ENCODE results near the gene ST14. TPM values are rescaled to one million over a fixed set of nuclear protein-coding genes. Genes with fewer than 3 reads are reported as not detected.

ST14 gene
- total and polyA plus RNA-seq, 2 donors, result 9.5 to 13.4 TPM

- no peak overlapping the region for H3K4me3 ChIP-seq (ENCODE audit: low read depth, low read length)
- no peaks in the 10 kb centered on the region for H3K4me1 ChIP-seq (ENCODE audit: insufficient read depth)
- no peak for DNase-seq (ENCODE audit: extremely low spot score)
- WGBS, result 45% methylated on average over 4 of the region's 4 CpGs
- peaks cover 5% of the 10 kb centered on the region for H3K36me3 ChIP-seq (ENCODE audit: insufficient read depth)
- peak overlapping the region; percentile 32 for H3K27ac ChIP-seq (ENCODE audit: low read depth)
Observed at GRCh38 chr11:130124096-130124495, 35.5 kb upstream of the ST14 start.

- Histone ChIP-seq H3K27ac (ENCODE audit: low read depth) (no peak overlapping the region), H3K36me3 (ENCODE audit: insufficient read depth) (peaks cover 8% of the 10 kb centered on the region), H3K4me3 (ENCODE audit: low read depth, low read length) (no peak overlapping the region), H3K4me1 (ENCODE audit: insufficient read depth) (no peaks in the 10 kb centered on the region)
- no peak for DNase-seq (ENCODE audit: extremely low spot score)
- 73% methylated on average over 4 of the region's 4 CpGs for WGBS
Observed at GRCh38 chr11:130125638-130126037, 33.9 kb upstream of the ST14 start.

- peaks cover 10% of the 10 kb centered on the region for H3K36me3 ChIP-seq (ENCODE audit: insufficient read depth)
Observed at GRCh38 chr11:130126516-130126915, 33.1 kb upstream of the ST14 start.

GRCh38 chr11:130127509-130127908 is 32.1 kb upstream of the ST14 start:
- WGBS, result 92% methylated on average over 4 of the region's 4 CpGs
- peaks cover 10% of the 10 kb centered on the region for H3K36me3 ChIP-seq (ENCODE audit: insufficient read depth)
- H3K4me3 ChIP-seq (ENCODE audit: low read depth, low read length), result no peak overlapping the region

More at GRCh38 chr11:130126516-130126915, 33.1 kb upstream of the ST14 start:
- no peak overlapping the region for H3K4me3 ChIP-seq (ENCODE audit: low read depth, low read length)
- H3K4me1 ChIP-seq (ENCODE audit: insufficient read depth), result no peaks in the 10 kb centered on the region
- DNase-seq (ENCODE audit: extremely low spot score), result no peak
- 97% methylated on average over 5 of the region's 5 CpGs for WGBS
- no peak overlapping the region for H3K27ac ChIP-seq (ENCODE audit: low read depth)

GRCh38 chr11:130128626-130129025 is 31.0 kb upstream of the ST14 start:
- Histone ChIP-seq H3K36me3 (ENCODE audit: insufficient read depth) (peaks cover 10% of the 10 kb centered on the region), H3K27ac (ENCODE audit: low read depth) (no peak overlapping the region), H3K4me1 (ENCODE audit: insufficient read depth) (no peaks in the 10 kb centered on the region), H3K4me3 (ENCODE audit: low read depth, low read length) (no peak overlapping the region)
- 95% methylated on average over 2 of the region's 2 CpGs for WGBS
- no peak for DNase-seq (ENCODE audit: extremely low spot score)

More at GRCh38 chr11:130127509-130127908, 32.1 kb upstream of the ST14 start:
- Histone ChIP-seq H3K27ac (ENCODE audit: low read depth) (no peak overlapping the region), H3K4me1 (ENCODE audit: insufficient read depth) (no peaks in the 10 kb centered on the region)
- DNase-seq (ENCODE audit: extremely low spot score), result no peak

GRCh38 chr11:130129922-130130321 is 29.7 kb upstream of the ST14 start:
- no peaks in the 10 kb centered on the region for H3K4me1 ChIP-seq (ENCODE audit: insufficient read depth)
- H3K4me3 ChIP-seq (ENCODE audit: low read depth, low read length), result no peak overlapping the region
- no peak for DNase-seq (ENCODE audit: extremely low spot score)
- no peak overlapping the region for H3K27ac ChIP-seq (ENCODE audit: low read depth)
- 85% methylated on average over 11 of the region's 11 CpGs for WGBS
- H3K36me3 ChIP-seq (ENCODE audit: insufficient read depth), result peaks cover 10% of the 10 kb centered on the region

- 59% methylated on average over 9 of the region's 9 CpGs for WGBS
- Histone ChIP-seq H3K4me1 (ENCODE audit: insufficient read depth) (no peaks in the 10 kb centered on the region), H3K4me3 (ENCODE audit: low read depth, low read length) (no peak overlapping the region), H3K36me3 (ENCODE audit: insufficient read depth) (peaks cover 13% of the 10 kb centered on the region), H3K27ac (ENCODE audit: low read depth) (no peak overlapping the region)
- peak; percentile 62 for DNase-seq (ENCODE audit: extremely low spot score)
Observed at GRCh38 chr11:130131961-130132850, 27.4 kb upstream of the ST14 start.

- 92% methylated on average over 8 of the region's 8 CpGs for WGBS
- H3K27ac ChIP-seq (ENCODE audit: low read depth), result no peak overlapping the region
- DNase-seq (ENCODE audit: extremely low spot score), result no peak
- no peak overlapping the region for H3K4me3 ChIP-seq (ENCODE audit: low read depth, low read length)
- no peaks in the 10 kb centered on the region for H3K4me1 ChIP-seq (ENCODE audit: insufficient read depth)
- peaks cover 13% of the 10 kb centered on the region for H3K36me3 ChIP-seq (ENCODE audit: insufficient read depth)
Observed at GRCh38 chr11:130133716-130134115, 25.9 kb upstream of the ST14 start.

- no peak for DNase-seq (ENCODE audit: extremely low spot score)
- no peak overlapping the region for H3K4me3 ChIP-seq (ENCODE audit: low read depth, low read length)
- no peaks in the 10 kb centered on the region for H3K4me1 ChIP-seq (ENCODE audit: insufficient read depth)
- 70% methylated on average over 7 of the region's 7 CpGs for WGBS
- H3K27ac ChIP-seq (ENCODE audit: low read depth), result no peak overlapping the region
- peaks cover 3% of the 10 kb centered on the region for H3K36me3 ChIP-seq (ENCODE audit: insufficient read depth)
Observed at GRCh38 chr11:130136107-130136506, 23.5 kb upstream of the ST14 start.

GRCh38 chr11:130137999-130138398 is 21.6 kb upstream of the ST14 start:
- 84% methylated on average over 9 of the region's 9 CpGs for WGBS
- no peak overlapping the region for H3K27ac ChIP-seq (ENCODE audit: low read depth)
- peaks cover 3% of the 10 kb centered on the region for H3K36me3 ChIP-seq (ENCODE audit: insufficient read depth)
- no peak overlapping the region for H3K4me3 ChIP-seq (ENCODE audit: low read depth, low read length)
- no peaks in the 10 kb centered on the region for H3K4me1 ChIP-seq (ENCODE audit: insufficient read depth)
- DNase-seq (ENCODE audit: extremely low spot score), result no peak

GRCh38 chr11:130139401-130139800 is 20.2 kb upstream of the ST14 start:
- Histone ChIP-seq H3K4me3 (ENCODE audit: low read depth, low read length) (no peak overlapping the region), H3K36me3 (ENCODE audit: insufficient read depth) (peaks cover 3% of the 10 kb centered on the region), H3K27ac (ENCODE audit: low read depth) (no peak overlapping the region), H3K4me1 (ENCODE audit: insufficient read depth) (no peaks in the 10 kb centered on the region)
- no peak for DNase-seq (ENCODE audit: extremely low spot score)
- 72% methylated on average over 13 of the region's 13 CpGs for WGBS

- H3K36me3 ChIP-seq (ENCODE audit: insufficient read depth), result no peaks in the 10 kb centered on the region
- DNase-seq (ENCODE audit: extremely low spot score), result no peak
Observed at GRCh38 chr11:130141561-130142341, 17.8 kb upstream of the ST14 start.

GRCh38 chr11:130144141-130144540 is 15.4 kb upstream of the ST14 start:
- no peaks in the 10 kb centered on the region for H3K36me3 ChIP-seq (ENCODE audit: insufficient read depth)
- H3K4me3 ChIP-seq (ENCODE audit: low read depth, low read length), result no peak overlapping the region
- H3K4me1 ChIP-seq (ENCODE audit: insufficient read depth), result no peaks in the 10 kb centered on the region
- H3K27ac ChIP-seq (ENCODE audit: low read depth), result no peak overlapping the region
- WGBS, result 51% methylated on average over 10 of the region's 10 CpGs
- no peak for DNase-seq (ENCODE audit: extremely low spot score)

More at GRCh38 chr11:130141561-130142341, 17.8 kb upstream of the ST14 start:
- Histone ChIP-seq H3K4me1 (ENCODE audit: insufficient read depth) (no peaks in the 10 kb centered on the region), H3K4me3 (ENCODE audit: low read depth, low read length) (no peak overlapping the region), H3K27ac (ENCODE audit: low read depth) (no peak overlapping the region)
- WGBS, result 80% methylated on average over 19 of the region's 19 CpGs

- DNase-seq (ENCODE audit: extremely low spot score), result no peak
- Histone ChIP-seq H3K4me1 (ENCODE audit: insufficient read depth) (no peaks in the 10 kb centered on the region), H3K27ac (ENCODE audit: low read depth) (no peak overlapping the region), H3K36me3 (ENCODE audit: insufficient read depth) (no peaks in the 10 kb centered on the region), H3K4me3 (ENCODE audit: low read depth, low read length) (no peak overlapping the region)
- 49% methylated on average over 7 of the region's 7 CpGs for WGBS
Observed at GRCh38 chr11:130144861-130145281, 14.7 kb upstream of the ST14 start.

All from urinary bladder (tissue), 4 donors.